Heart left ventricle (tissue), 13 donors: Measurements from ENCODE around the gene STUB1.

Source experiments
- CTCF ChIP-seq, 12 donors: fragments of 200-600 bp; sonication (generic) in 4 of 12; IDR thresholded peaks; one replicate each; pipeline versions ENCODE4 v1.5.0 to v1.8.0; 2018 to 2022; ENCODE audit warnings: antibody characterized with exemption in 12 of 12, mild to moderate bottlenecking in 5 of 12
- POLR2A ChIP-seq, 2 donors: fragments of 450-650 bp; IDR thresholded peaks; one replicate each; pipeline ENCODE4 v1.6.1; 2017; ENCODE audit warnings: antibody characterized with exemption in 2 of 2, mild to moderate bottlenecking in 2 of 2, moderate library complexity in 2 of 2
- donor health status: ischemic (EF 13 %, LVEDD 7.1; RV severe dilation, severe dysfunction).
- donor health status: DM: no; HTN: yes; CAD: no.
- donor health status: DM: no; HTN: no; CAD: no.
- donor health status: ischemic (EF 25% LVEDD 6.9; RV normal size, moderate dysfunction).
- donor health status: ischemic (EF 25% LVEDD 5.7; RV mildly dilated, moderate dysfunction).
- donor health status: ischemic (EF 35%, LVEDD 5.7; RV mildly dilated, moderate dysfunction).
- donor health status: nonischemic (EF 11% LVEDD 7.7; RV severe dilation, severe dysfunction).
- donor health status: DM: yes; HTN: yes; CAD: no.
- donor health status: PGD.
- donor health status: ischemic (EF 29% LVEDD 5.4; RV normal size, mild dysfunction).
- donor health status: nonischemic (EF 23%, LVEDD 6.1; RV moderate dilation, normal function).

- TF ChIP-seq CTCF (IDR thresholded peaks at IDR 0.05) (no peak), POLR2A (IDR thresholded peaks at IDR 0.05) (no peak)
Measured at GRCh38 chr16:725463-726187, 45.4 kb downstream of the STUB1 start.
